ENCODE data around the gene PAK4. TPM values are rescaled to one million over a fixed set of nuclear protein-coding genes. Genes with fewer than 3 reads are reported as not detected.

Gene PAK4
- total and polyA plus RNA-seq, 9 of the 15 experiments (the other 6 are each of a cell fraction or from before 2014, with no cell fraction given) = 0.21 to 33.5 (median 5.8) TPM

DNA sequence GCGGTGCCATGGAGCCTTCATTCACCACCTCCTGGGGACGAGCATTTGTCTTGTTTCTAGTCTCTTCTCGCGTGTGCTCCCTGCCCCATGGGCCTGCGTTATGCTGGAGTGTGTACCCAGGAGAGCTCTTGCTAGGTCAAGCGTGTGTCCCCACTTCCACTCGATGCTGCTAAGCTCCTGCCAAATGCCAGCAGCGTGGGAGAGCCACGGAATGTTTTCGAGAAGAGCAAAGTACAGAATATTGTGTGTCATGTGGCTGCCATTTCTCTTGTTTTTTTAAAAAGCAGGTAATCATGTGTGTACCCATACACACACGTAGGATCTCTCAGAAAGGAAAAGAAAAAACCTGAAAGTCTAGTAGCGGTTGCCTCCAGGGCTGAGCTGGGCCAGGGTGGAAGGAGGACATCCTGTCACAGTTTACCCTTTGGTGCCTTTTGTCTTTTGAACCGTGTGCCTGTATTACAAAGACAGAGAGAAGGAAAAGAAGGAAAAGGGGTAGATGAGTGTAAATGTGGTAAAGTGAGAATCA is 28.6 kb downstream of the PAK4 start (continued):
- TF ChIP-seq, protein P1, sequence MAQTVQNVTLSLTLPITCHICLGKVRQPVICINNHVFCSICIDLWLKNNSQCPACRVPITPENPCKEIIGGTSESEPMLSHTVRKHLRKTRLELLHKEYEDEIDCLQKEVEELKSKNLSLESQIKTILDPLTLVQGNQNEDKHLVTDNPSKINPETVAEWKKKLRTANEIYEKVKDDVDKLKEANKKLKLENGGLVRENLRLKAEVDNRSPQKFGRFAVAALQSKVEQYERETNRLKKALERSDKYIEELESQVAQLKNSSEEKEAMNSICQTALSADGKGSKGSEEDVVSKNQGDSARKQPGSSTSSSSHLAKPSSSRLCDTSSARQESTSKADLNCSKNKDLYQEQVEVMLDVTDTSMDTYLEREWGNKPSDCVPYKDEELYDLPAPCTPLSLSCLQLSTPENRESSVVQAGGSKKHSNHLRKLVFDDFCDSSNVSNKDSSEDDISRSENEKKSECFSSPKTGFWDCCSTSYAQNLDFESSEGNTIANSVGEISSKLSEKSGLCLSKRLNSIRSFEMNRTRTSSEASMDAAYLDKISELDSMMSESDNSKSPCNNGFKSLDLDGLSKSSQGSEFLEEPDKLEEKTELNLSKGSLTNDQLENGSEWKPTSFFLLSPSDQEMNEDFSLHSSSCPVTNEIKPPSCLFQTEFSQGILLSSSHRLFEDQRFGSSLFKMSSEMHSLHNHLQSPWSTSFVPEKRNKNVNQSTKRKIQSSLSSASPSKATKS (CRISPR knock-in tag; IDR thresholded peaks at IDR 0.05) = no peak
- TF ChIP-seq, protein P2, sequence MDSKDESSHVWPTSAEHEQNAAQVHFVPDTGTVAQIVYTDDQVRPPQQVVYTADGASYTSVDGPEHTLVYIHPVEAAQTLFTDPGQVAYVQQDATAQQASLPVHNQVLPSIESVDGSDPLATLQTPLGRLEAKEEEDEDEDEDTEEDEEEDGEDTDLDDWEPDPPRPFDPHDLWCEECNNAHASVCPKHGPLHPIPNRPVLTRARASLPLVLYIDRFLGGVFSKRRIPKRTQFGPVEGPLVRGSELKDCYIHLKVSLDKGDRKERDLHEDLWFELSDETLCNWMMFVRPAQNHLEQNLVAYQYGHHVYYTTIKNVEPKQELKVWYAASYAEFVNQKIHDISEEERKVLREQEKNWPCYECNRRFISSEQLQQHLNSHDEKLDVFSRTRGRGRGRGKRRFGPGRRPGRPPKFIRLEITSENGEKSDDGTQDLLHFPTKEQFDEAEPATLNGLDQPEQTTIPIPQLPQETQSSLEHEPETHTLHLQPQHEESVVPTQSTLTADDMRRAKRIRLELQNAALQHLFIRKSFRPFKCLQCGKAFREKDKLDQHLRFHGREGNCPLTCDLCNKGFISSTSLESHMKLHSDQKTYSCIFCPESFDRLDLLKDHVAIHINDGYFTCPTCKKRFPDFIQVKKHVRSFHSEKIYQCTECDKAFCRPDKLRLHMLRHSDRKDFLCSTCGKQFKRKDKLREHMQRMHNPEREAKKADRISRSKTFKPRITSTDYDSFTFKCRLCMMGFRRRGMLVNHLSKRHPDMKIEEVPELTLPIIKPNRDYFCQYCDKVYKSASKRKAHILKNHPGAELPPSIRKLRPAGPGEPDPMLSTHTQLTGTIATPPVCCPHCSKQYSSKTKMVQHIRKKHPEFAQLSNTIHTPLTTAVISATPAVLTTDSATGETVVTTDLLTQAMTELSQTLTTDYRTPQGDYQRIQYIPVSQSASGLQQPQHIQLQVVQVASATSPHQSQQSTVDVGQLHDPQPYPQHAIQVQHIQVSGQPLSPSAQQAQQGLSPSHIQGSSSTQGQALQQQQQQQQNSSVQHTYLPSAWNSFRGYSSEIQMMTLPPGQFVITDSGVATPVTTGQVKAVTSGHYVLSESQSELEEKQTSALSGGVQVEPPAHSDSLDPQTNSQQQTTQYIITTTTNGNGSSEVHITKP (IDR thresholded peaks at IDR 0.05; ENCODE audit: partially characterized antibody) = no peak
- TF ChIP-seq ZZZ3 (IDR thresholded peaks at IDR 0.05) (no peak), RFX7 (CRISPR knock-in tag; IDR thresholded peaks at IDR 0.05) (no peak), HDAC8 (tag; IDR thresholded peaks at IDR 0.05) (no peak)
